Neural progenitor cell (in vitro differentiated cells): ENCODE measurements around the gene LMBRD1. TPM values are rescaled to one million over a fixed set of nuclear protein-coding genes. Genes with fewer than 3 reads are reported as not detected.

Experiments used
- DNase-seq: peaks from one replicate; pipeline ENCODE4 v3.0.0-alpha.2; 2016; ENCODE audit warnings: low spot score
- H2AFZ ChIP-seq: fragments of 200-600 bp; sonication (generic); replicated peaks from 2 replicates; pipeline ENCODE4 v1.6.1; 2016; ENCODE audit warnings: antibody characterized with exemption
- H3F3A ChIP-seq: fragments of 200-600 bp; sonication (generic); 2 replicates; pipeline ENCODE4 v1.6.1; 2016; ENCODE audit warnings: antibody characterized with exemption, low read depth
- H3K27ac ChIP-seq: fragments of 200-600 bp; sonication (generic); 2 replicates; pipeline ENCODE4 v1.5.1; 2016; ENCODE audit warnings: mild to moderate bottlenecking
- H3K27me3 ChIP-seq: fragments of 200-600 bp; sonication (generic); 2 replicates; pipeline ENCODE4 v1.6.1; 2016; ENCODE audit warnings: mild to moderate bottlenecking, moderate library complexity
- H3K36me3 ChIP-seq: fragments of 200-600 bp; sonication (generic); 2 replicates; pipeline ENCODE4 v1.5.1; 2016
- H3K4me1 ChIP-seq: fragments of 200-600 bp; sonication (generic); 2 replicates; pipeline ENCODE4 v1.6.1; 2016; ENCODE audit warnings: mixed run types
- H3K4me2 ChIP-seq: fragments of 200-600 bp; sonication (generic); 2 replicates; pipeline ENCODE4 v1.6.1; 2016
- H3K4me3 ChIP-seq: fragments of 200-600 bp; sonication (generic); 2 replicates; pipeline ENCODE4 v1.5.1; 2016
- H3K79me2 ChIP-seq: fragments of 200-600 bp; sonication (generic); 2 replicates; pipeline ENCODE4 v1.6.1; 2016; ENCODE audit warnings: low read depth
- H3K9ac ChIP-seq: fragments of 200-600 bp; sonication (generic); 2 replicates; pipeline ENCODE4 v1.6.1; 2016
- H3K9me3 ChIP-seq: fragments of 200-600 bp; sonication (generic); 2 replicates; pipeline ENCODE4 v1.5.1; 2016; ENCODE audit warnings: low read depth
- H4K20me1 ChIP-seq: fragments of 200-600 bp; sonication (generic); 2 replicates; pipeline ENCODE4 v1.6.1; 2016; ENCODE audit warnings: low read depth
- H3K27ac Mint-ChIP-seq: 3 replicates; pipeline ENCODE4 v1.8.0; 2021; ENCODE audit warnings: mixed read lengths
- H3K27me3 Mint-ChIP-seq: 2 replicates; pipeline ENCODE4 v1.8.0; 2022; ENCODE audit warnings: low read depth, mild to moderate bottlenecking, inconsistent platforms, moderate library complexity, mixed read lengths; ENCODE audit not compliant: insufficient read depth
- H3K36me3 Mint-ChIP-seq: 3 replicates; pipeline ENCODE4 v1.8.0; 2021; ENCODE audit warnings: mixed read lengths
- H3K4me1 Mint-ChIP-seq: 3 replicates; pipeline ENCODE4 v1.8.0; 2021; ENCODE audit warnings: mixed read lengths
- H3K4me3 Mint-ChIP-seq: 3 replicates; pipeline ENCODE4 v1.8.0; 2021; ENCODE audit warnings: mild to moderate bottlenecking, moderate library complexity, mixed read lengths
- H3K9me3 Mint-ChIP-seq: 3 replicates; pipeline ENCODE4 v1.8.0; 2020; ENCODE audit warnings: mixed read lengths
- CTCF ChIP-seq: fragments of 200-600 bp; sonication (generic); IDR thresholded peaks from 2 replicates; pipeline ENCODE4 v1.5.1; 2017; ENCODE audit warnings: antibody characterized with exemption, mild to moderate bottlenecking
- EZH2 ChIP-seq: fragments of 200-600 bp; sonication (generic); IDR thresholded peaks from 2 replicates; pipeline ENCODE4 v1.6.1; 2017; ENCODE audit warnings: antibody characterized with exemption, mild to moderate bottlenecking, moderate library complexity
- EZH2phosphoT487 ChIP-seq: fragments of 200-600 bp; sonication (generic); IDR thresholded peaks from 2 replicates; pipeline ENCODE4 v1.6.1; 2017; ENCODE audit warnings: antibody characterized with exemption
- total RNA-seq: library from RNA; depleted of rRNA; stranded (reverse); fragments of >200 nt; gene quantifications from 2 replicates; pipeline ENCODE4 v1.2.3, GENCODE V29; 2015; ENCODE audit warnings: low replicate concordance

The LMBRD1 gene
- total RNA-seq, 1 donor from 2014 or later: 41.1 TPM

GRCh38 chr6:69735027-69735426 lies 61.8 kb downstream of the LMBRD1 start:
- no peaks in the 10 kb centered on the region for H3K4me1 ChIP-seq
- H3K4me3 ChIP-seq: no peak overlapping the region
- no peak overlapping the region for H2AFZ ChIP-seq
- Mint-ChIP-seq H3K9me3 (no peaks in the 10 kb centered on the region), H3K4me1 (no peaks in the 10 kb centered on the region), H3K4me3 (no peak overlapping the region), H3K27me3 (no peaks in the 10 kb centered on the region), H3K27ac (no peak overlapping the region), H3K36me3 (peaks cover under 1% of the 10 kb centered on the region)
- H3F3A ChIP-seq: no peaks in the 10 kb centered on the region
- H3K79me2 ChIP-seq: no peaks in the 10 kb centered on the region
- H3K9me3 ChIP-seq: no peaks in the 10 kb centered on the region
- no peak overlapping the region for H3K9ac ChIP-seq
- no peaks in the 10 kb centered on the region for H3K36me3 ChIP-seq
- no peak overlapping the region for H3K27ac ChIP-seq
- no peaks in the 10 kb centered on the region for H4K20me1 ChIP-seq
- no peaks in the 10 kb centered on the region for H3K27me3 ChIP-seq
- no peak overlapping the region for H3K4me2 ChIP-seq
- TF ChIP-seq EZH2phosphoT487: no peak
- no peak for TF ChIP-seq EZH2
- TF ChIP-seq CTCF: no peak
- no peak for DNase-seq

- no peaks in the 10 kb centered on the region for H3K36me3 ChIP-seq
- no peak overlapping the region for H3K9ac ChIP-seq
- no peaks in the 10 kb centered on the region for H3K79me2 ChIP-seq
- DNase-seq: no peak
- no peaks in the 10 kb centered on the region for H3K36me3 Mint-ChIP-seq
- H3K27me3 ChIP-seq: no peaks in the 10 kb centered on the region
- H3F3A ChIP-seq: no peaks in the 10 kb centered on the region
- H3K9me3 ChIP-seq: no peaks in the 10 kb centered on the region
- no peaks in the 10 kb centered on the region for H3K27me3 Mint-ChIP-seq
- H3K4me2 ChIP-seq: no peak overlapping the region
- no peak overlapping the region for H3K27ac Mint-ChIP-seq
- no peak overlapping the region for H3K4me3 ChIP-seq
- H3K9me3 Mint-ChIP-seq: no peaks in the 10 kb centered on the region
- TF ChIP-seq EZH2phosphoT487 (no peak), CTCF (peak; percentile 21), EZH2 (no peak)
- no peak overlapping the region for H3K27ac ChIP-seq
- no peak overlapping the region for H2AFZ ChIP-seq
- no peaks in the 10 kb centered on the region for H3K4me1 ChIP-seq
- H3K4me3 Mint-ChIP-seq: no peak overlapping the region
- H4K20me1 ChIP-seq: no peaks in the 10 kb centered on the region
- H3K4me1 Mint-ChIP-seq: no peaks in the 10 kb centered on the region
These were observed 64.2 kb downstream of the LMBRD1 start for GRCh38 chr6:69732640-69733039.

DNA sequence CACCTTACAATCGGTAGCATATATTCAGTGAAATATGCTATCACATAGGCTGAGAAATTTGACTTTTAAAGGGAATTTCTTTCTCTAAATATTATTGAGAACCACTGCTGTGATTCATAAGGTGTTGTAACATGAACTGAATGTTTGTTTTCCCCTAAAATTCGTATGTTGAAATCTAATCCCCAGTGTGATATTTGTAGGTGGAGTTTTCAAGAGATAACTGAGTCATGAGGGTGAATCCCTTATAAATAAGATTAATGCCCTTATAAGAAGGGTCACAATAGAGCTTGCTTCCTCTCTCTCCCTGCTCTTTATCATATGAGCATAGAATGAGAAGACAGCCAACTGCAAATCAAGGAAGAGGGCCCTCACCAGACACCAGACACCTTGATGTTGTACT lies 64.8 kb downstream of the LMBRD1 start:
- TF ChIP-seq EZH2 (no peak), EZH2phosphoT487 (no peak), CTCF (no peak)
- Histone ChIP-seq H4K20me1 (no peaks in the 10 kb centered on the region), H3K27ac (no peak overlapping the region), H3K9me3 (no peaks in the 10 kb centered on the region), H2AFZ (no peak overlapping the region), H3F3A (no peaks in the 10 kb centered on the region), H3K79me2 (no peaks in the 10 kb centered on the region), H3K4me3 (no peak overlapping the region), H3K4me2 (no peak overlapping the region), H3K36me3 (no peaks in the 10 kb centered on the region), H3K27me3 (no peaks in the 10 kb centered on the region), H3K9ac (no peak overlapping the region), H3K4me1 (no peaks in the 10 kb centered on the region)
- Mint-ChIP-seq H3K27me3 (no peaks in the 10 kb centered on the region), H3K4me3 (no peak overlapping the region), H3K36me3 (no peaks in the 10 kb centered on the region), H3K27ac (no peak overlapping the region), H3K4me1 (no peaks in the 10 kb centered on the region), H3K9me3 (no peaks in the 10 kb centered on the region)
- DNase-seq: no peak
